Kidney (tissue), 14 donors: ENCODE data around the gene URAD. TPM values are rescaled to one million over a fixed set of nuclear protein-coding genes. Genes with fewer than 3 reads are reported as not detected.

Experiments
- DNase-seq, 5 donors: peaks; one replicate each; pipeline ENCODE4 v3.0.0-alpha.2; 2013 to 2020
- FAIRE-seq: peaks from 2 replicates; lab custom pipeline; 2012; peaks lifted over from hg19 to GRCh38; lab: Jason Lieb, UNC
- H3K27ac ChIP-seq, 2 donors: one replicate each; pipeline ENCODE4 v1.7.0; 2013; ENCODE audit warnings: low read depth in 2 of 2, low read length in 2 of 2, inconsistent platforms in 1 of 2
- H3K27me3 ChIP-seq: one replicate; pipeline ENCODE4 v1.7.1; 2013; ENCODE audit warnings: low read length, inconsistent platforms; ENCODE audit not compliant: control insufficient read depth, insufficient read depth
- H3K36me3 ChIP-seq, 3 donors: one replicate each; pipeline versions ENCODE4 v1.7.0 to v1.7.1; 2013; ENCODE audit warnings: low read length in 3 of 3, control low read depth in 1 of 3, inconsistent platforms in 1 of 3; ENCODE audit not compliant: insufficient read depth in 3 of 3, control insufficient read depth in 2 of 3
- H3K4me1 ChIP-seq, 3 donors: one replicate each; pipeline versions ENCODE4 v1.7.0 to v1.7.1; 2013; ENCODE audit warnings: low read length in 3 of 3, inconsistent platforms in 1 of 3, low read depth in 1 of 3; ENCODE audit not compliant: control insufficient read depth in 2 of 3, insufficient read depth in 2 of 3
- H3K4me3 ChIP-seq, 3 donors: one replicate each; pipeline versions ENCODE4 v1.7.0 to v1.8.1; 2013; ENCODE audit warnings: low read length in 3 of 3, control low read depth in 1 of 3, inconsistent platforms in 1 of 3
- H3K9ac ChIP-seq, 3 donors: one replicate each; pipeline versions ENCODE4 v1.7.0 to v1.7.1; 2013; ENCODE audit warnings: low read length in 3 of 3, control low read depth in 1 of 3, inconsistent platforms in 1 of 3
- H3K9me3 ChIP-seq, 3 donors: one replicate each; pipeline versions ENCODE4 v1.7.0 to v1.7.1; 2013; ENCODE audit warnings: low read length in 3 of 3, control low read depth in 1 of 3, inconsistent platforms in 1 of 3; ENCODE audit not compliant: control insufficient read depth in 2 of 3, insufficient read depth in 1 of 3
- CTCF ChIP-seq: IDR thresholded peaks from 3 replicates; pipeline ENCODE4 v1.5.1; 2012; ENCODE audit warnings: mild to moderate bottlenecking, moderate library complexity, borderline replicate concordance; ENCODE audit not compliant: insufficient read depth; ENCODE audit errors: extremely low read depth
- intact Hi-C: fragments of 100-400 bp; cut with DNase I; formaldehyde crosslinking; loops from one replicate; pipeline ENCODE4 v1.11.1; 2022
- polyA plus RNA-seq: library from polyadenylated mRNA; stranded (reverse); fragments of 350-450 nt; fragmentation: Illumina TruSeq; extraction: RNeasy Lipid Tissue Mini Kit (QIAGEN cat#74804); gene quantifications from one replicate; pipeline ENCODE4 v1.2.3, GENCODE V29; 2014; ENCODE audit warnings: low read depth, low replicate concordance; ENCODE audit not compliant: insufficient read depth
- total RNA-seq: library from RNA; stranded (reverse); fragmentation: NEBNext Ultra II Directional; extraction: Animal tissue kit (Norgen Biotek cat#: 25700); gene quantifications from one replicate; pipeline ENCODE4 v1.2.1, GENCODE V29; 2021
- donor health status: control.
- donor health status: control.
- donor health status: control.
- donor health status: control.
- donor health status: control.
- donor health status: DM: yes; HTN: yes; CAD: no.
- donor health status: Normal renal cell carcinoma (clear cell type).

Gene URAD
- total and polyA plus RNA-seq, 2 donors from 2014 or later: not detected

- TF ChIP-seq CTCF: no peak
- FAIRE-seq (no peak), DNase-seq (peak in 1 of 5 donors; percentile 59)
Measured at GRCh38 chr13:27975564-27976361, 12.7 kb downstream of the URAD start.

GRCh38 chr13:27973961-27974662 lies 14.4 kb downstream of the URAD start:
- FAIRE-seq: no peak
- intact Hi-C loops: no loop called here

More at GRCh38 chr13:27975564-27976361, 12.7 kb downstream of the URAD start:
- Histone ChIP-seq H3K4me3 (no peak overlapping the region), H3K9ac (no peak overlapping the region), H3K27ac (no peak overlapping the region), H3K9me3 (no peaks in the 10 kb centered on the region), H3K36me3 (no peaks in the 10 kb centered on the region), H3K4me1 (peaks cover 0 to 2% (median 0%) of the 10 kb centered on the region in 3 donors), H3K27me3 (peaks cover 64% of the 10 kb centered on the region)
- intact Hi-C loops: no loop called here

GRCh38 chr13:27973291-27973690 lies 15.2 kb downstream of the URAD start:
- TF ChIP-seq CTCF: no peak
- Histone ChIP-seq H3K36me3 (no peaks in the 10 kb centered on the region), H3K9ac (no peak overlapping the region), H3K4me3 (no peak overlapping the region), H3K9me3 (no peaks in the 10 kb centered on the region), H3K27me3 (peaks cover 65% of the 10 kb centered on the region), H3K4me1 (peaks cover 0 to 2% (median 0%) of the 10 kb centered on the region in 3 donors), H3K27ac (no peak overlapping the region)
- FAIRE-seq (no peak), DNase-seq (no peak)
- intact Hi-C loops: no loop called here

More at GRCh38 chr13:27973961-27974662, 14.4 kb downstream of the URAD start:
- no peak for DNase-seq
- no peak overlapping the region for H3K27ac ChIP-seq
- no peaks in the 10 kb centered on the region for H3K9me3 ChIP-seq
- H3K27me3 ChIP-seq: peaks cover 65% of the 10 kb centered on the region
- no peak overlapping the region for H3K4me3 ChIP-seq
- no peak for TF ChIP-seq CTCF
- H3K36me3 ChIP-seq: no peaks in the 10 kb centered on the region
- no peak overlapping the region for H3K9ac ChIP-seq
- peaks cover 0 to 2% (median 0%) of the 10 kb centered on the region in 3 donors for H3K4me1 ChIP-seq
